HCT116 (cell line): ENCODE measurements around the gene B3GNT5. TPM values are rescaled to one million over a fixed set of nuclear protein-coding genes. Genes with fewer than 3 reads are reported as not detected.

ENCODE experiments used
- ATAC-seq: fragments of 200-7000 bp; cut with Tn5 transposase; 2 replicates; pipeline ENCODE4 v1.9.1; 2020; ENCODE audit warnings: mild to moderate bottlenecking, moderate library complexity
- BruUV-seq: library from RNA; stranded (reverse); fragments of 400-500 nt; replicated peaks from 2 replicates; lab custom pipeline; 2021; lab: Mats Ljungman, UMichigan
- CTCF ChIA-PET: fragments of 300-600 bp; sonication (Branson Sonifier 250); formaldehyde crosslinking; loops from one replicate; lab custom pipeline; 2021; ENCODE audit warnings: antibody characterized with exemption; lab: Charles Lee
- POLR2A ChIA-PET: fragments of 300-600, 350-600 bp; sonication (Branson Sonifier 250); formaldehyde crosslinking; loops from one replicate; lab custom pipeline; 2021; ENCODE audit warnings: antibody characterized with exemption; lab: Charles Lee
- RAD21 ChIA-PET, 2 experiments: fragments of 300-600 bp; sonication (Branson Sonifier 250); formaldehyde crosslinking; loops; one replicate each; lab custom pipeline; 2023; ENCODE audit warnings: low total read pairs in 2 of 2; ENCODE audit not compliant: uncharacterized antibody in 2 of 2, unreplicated experiment in 2 of 2, low non-redundant PET in 1 of 2; lab: Charles Lee
- DNase-seq: peaks from one replicate; pipeline ENCODE4 v3.0.0-alpha.2; 2010; ENCODE audit warnings: low read depth, low spot score
- H2AFZ ChIP-seq: fragments of 200-600 bp; shearing (Covaris generic), sonication (generic); 2 replicates; pipeline ENCODE4 v1.6.1; 2017; ENCODE audit warnings: low read depth, mixed run types, mixed read lengths, antibody characterized with exemption, low read length; ENCODE audit not compliant: poor library complexity, severe bottlenecking
- H3K27ac ChIP-seq: 2 replicates; pipeline ENCODE4 v1.5.1; 2012; ENCODE audit warnings: low read depth, low read length
- H3K27me3 ChIP-seq: fragments of 200-600 bp; sonication (generic); 2 replicates; pipeline ENCODE4 v1.6.1; 2016; ENCODE audit warnings: mixed run types, low read length, mixed read lengths; ENCODE audit not compliant: insufficient read depth
- H3K36me3 ChIP-seq, 2 experiments: fragments of 200-500 bp in 1 of 2; fragments of 200-600 bp in 1 of 2; sonication (Bioruptor generic) in 1 of 2; sonication (generic) in 1 of 2; 2 replicates each; pipeline versions ENCODE4 v1.5.1 to v1.6.1; 2014 to 2016; ENCODE audit warnings: low read length in 2 of 2, inconsistent platforms in 1 of 2, mixed read lengths in 1 of 2, mixed run types in 1 of 2; ENCODE audit not compliant: insufficient read depth in 2 of 2, control insufficient read depth in 1 of 2
- H3K4me1 ChIP-seq, 2 experiments: fragments of 200-600 bp in 1 of 2; sonication (generic) in 1 of 2; 2 replicates each; pipeline versions ENCODE4 v1.5.1 to v1.6.1; 2012 to 2017; ENCODE audit warnings: low read length in 2 of 2, inconsistent platforms in 1 of 2, mild to moderate bottlenecking in 1 of 2, mixed read lengths in 1 of 2, mixed run types in 1 of 2, moderate library complexity in 1 of 2; ENCODE audit not compliant: insufficient read depth in 2 of 2, control insufficient read depth in 1 of 2
- H3K4me2 ChIP-seq: fragments of 200-600 bp; sonication (generic); 2 replicates; pipeline ENCODE4 v1.6.1; 2017; ENCODE audit warnings: mixed run types, low read length, mixed read lengths
- H3K4me3 ChIP-seq, 2 experiments: fragments of 200-600 bp in 1 of 2; sonication (generic) in 1 of 2; replicated peaks in 1 of 2; 2 replicates each; pipeline ENCODE4 v1.5.1; 2011 to 2016; ENCODE audit warnings: low read length in 2 of 2, control low read depth in 1 of 2, low read depth in 1 of 2, mild to moderate bottlenecking in 1 of 2, mixed read lengths in 1 of 2, mixed run types in 1 of 2
- H3K79me2 ChIP-seq: fragments of 200-600 bp; sonication (generic); 2 replicates; pipeline ENCODE4 v1.6.1; 2017; ENCODE audit warnings: mild to moderate bottlenecking, mixed run types, low read length, moderate library complexity, mixed read lengths; ENCODE audit not compliant: insufficient read depth
- H3K9ac ChIP-seq: fragments of 200-600 bp; sonication (generic); 2 replicates; pipeline ENCODE4 v1.6.1; 2016; ENCODE audit warnings: low read length, mixed read lengths
- H3K9me2 ChIP-seq: fragments of 200-600 bp; sonication (generic), shearing (Covaris generic); 2 replicates; pipeline ENCODE4 v1.6.1; 2017; ENCODE audit warnings: mixed run types, mild to moderate bottlenecking, moderate library complexity; ENCODE audit not compliant: insufficient read depth
- H3K9me3 ChIP-seq, 2 experiments: fragments of 200-500 bp in 1 of 2; fragments of 200-600 bp in 1 of 2; sonication (Bioruptor generic) in 1 of 2; sonication (generic) in 1 of 2; 2 replicates each; pipeline ENCODE4 v1.6.1; 2014 to 2017; ENCODE audit warnings: low read length in 2 of 2, mixed read lengths in 2 of 2, inconsistent platforms in 1 of 2, low read depth in 1 of 2, mild to moderate bottlenecking in 1 of 2, mixed run types in 1 of 2, moderate library complexity in 1 of 2; ENCODE audit not compliant: control insufficient read depth in 1 of 2, insufficient read depth in 1 of 2
- H4K20me1 ChIP-seq: fragments of 200-600 bp; sonication (generic), shearing (Covaris generic); 2 replicates; pipeline ENCODE4 v1.6.1; 2017; ENCODE audit warnings: mixed run types, mild to moderate bottlenecking, moderate library complexity; ENCODE audit not compliant: insufficient read depth
- ATF3 ChIP-seq: IDR thresholded peaks from 2 replicates; pipeline ENCODE4 v1.6.1; 2012
- CBX3 ChIP-seq: IDR thresholded peaks from 2 replicates; pipeline ENCODE4 v1.6.1; 2012; ENCODE audit warnings: low read depth
- EGR1 ChIP-seq: IDR thresholded peaks from 2 replicates; pipeline ENCODE4 v1.6.1; 2012; ENCODE audit warnings: low read depth
- EZH2phosphoT487 ChIP-seq: fragments of 200-600 bp; IDR thresholded peaks from 2 replicates; pipeline ENCODE4 v1.6.1; 2018; ENCODE audit warnings: antibody characterized with exemption, borderline replicate concordance
- POLR2A ChIP-seq: IDR thresholded peaks from 2 replicates; pipeline ENCODE4 v1.7.0; 2011; ENCODE audit warnings: borderline replicate concordance; ENCODE audit not compliant: insufficient read depth, insufficient read length; ENCODE audit errors: extremely low read depth
- POLR2AphosphoS5 ChIP-seq: IDR thresholded peaks from 2 replicates; pipeline ENCODE4 v1.6.1; 2011; ENCODE audit warnings: mild to moderate bottlenecking, low read depth, low read length, moderate library complexity
- RAD21 ChIP-seq: IDR thresholded peaks from 2 replicates; pipeline ENCODE4 v1.6.1; 2012; ENCODE audit warnings: low read depth, mild to moderate bottlenecking
- REST ChIP-seq: IDR thresholded peaks from 2 replicates; pipeline ENCODE4 v1.6.1; 2012; ENCODE audit warnings: low read depth
- SP1 ChIP-seq: IDR thresholded peaks from 2 replicates; pipeline ENCODE4 v1.6.1; 2012; ENCODE audit warnings: low read depth
- ZBTB33 ChIP-seq: IDR thresholded peaks from 2 replicates; pipeline ENCODE4 v1.6.1; 2011; ENCODE audit warnings: mild to moderate bottlenecking, low read length, moderate library complexity; ENCODE audit not compliant: insufficient replicate concordance; ENCODE audit errors: extremely low read depth
- ZFX ChIP-seq: fragments of 450-650 bp; IDR thresholded peaks from 2 replicates; pipeline ENCODE4 v1.6.1; 2017
- intact Hi-C: fragments of 100-400 bp; cut with micrococcal nuclease; formaldehyde crosslinking; loops from 2 replicates; pipeline ENCODE4 v1.10.0; 2022
- total RNA-seq: library from RNA; stranded (reverse); gene quantifications from one replicate; pipeline ENCODE4 v1.2.1, GENCODE V29; 2021; ENCODE audit not compliant: unreplicated experiment

Gene B3GNT5
- total RNA-seq, 1 experiment from 2014 or later = 25.3 TPM

GRCh38 chr3:183306798-183307671 is 54.0 kb downstream of the B3GNT5 start (continued):
- TF ChIP-seq REST (no peak), SP1 (no peak; the same call in 1 of the 2 replicates), ZBTB33 (no peak), ATF3 (0 out of 2 replicates have a peak, but pooled peaks have one; percentile 21)
- TF ChIP-seq, all 23 proteins: peak for 5

- Histone ChIP-seq H3K4me3 (no peak overlapping the region), H3K4me2 (peak overlapping the region; percentile 24; the same call in 1 of the 2 replicates), H2AFZ (no peak overlapping the region), H3K79me2 (no peaks in the 10 kb centered on the region), H3K4me1 (peaks cover 0 to 12% of the 10 kb centered on the region in 2 experiments; a peak in 2 of 4 replicates), H3K36me3 (no peaks in the 10 kb centered on the region), H3K9me3 (no peaks in the 10 kb centered on the region), H4K20me1 (no peaks in the 10 kb centered on the region), H3K9me2 (no peaks in the 10 kb centered on the region), H3K9ac (no peak overlapping the region), H3K27me3 (no peaks in the 10 kb centered on the region), H3K27ac (no peak overlapping the region)
- BruUV-seq = no TSS peak
- DNase-seq (no peak), ATAC-seq (no peak)
- CTCF ChIA-PET = no interaction called here
- POLR2A ChIA-PET = interaction anchor here (0.9 kb wide), 1 partner anchor 9 kb away, joined by 3 read pairs; no protein-coding TSS in a partner anchor
- RAD21 ChIA-PET = no interaction called here
- intact Hi-C loops = no loop called here
- no peak for TF ChIP-seq EGR1
- TF ChIP-seq ZFX = no peak
- TF ChIP-seq CBX3 = no peak
- TF ChIP-seq EZH2phosphoT487 = no peak
- TF ChIP-seq POLR2A = no peak
- TF ChIP-seq POLR2AphosphoS5 = no peak
- TF ChIP-seq RAD21 = no peak
These were observed 54.7 kb downstream of the B3GNT5 start for GRCh38 chr3:183307749-183308148.
